ENCODE measurements around the gene ADAM12. TPM values are rescaled to one million over a fixed set of nuclear protein-coding genes. Genes with fewer than 3 reads are reported as not detected.

ADAM12 gene
- total RNA-seq, 2 donors from 2014 or later, result under 0.01 to 0.52 TPM

GRCh38 chr10:126233182-126234148 is 154.8 kb downstream of the ADAM12 start:
- Histone ChIP-seq H3K27me3 (no peaks in the 10 kb centered on the region), H3K9me3 (no peaks in the 10 kb centered on the region), H3K4me3 (no peak overlapping the region), H3K36me3 (replicated peaks in 1 of 2; ENCODE audit: insufficient read depth in 1 of 2, low read depth in 2 of 2) (no peaks in the 10 kb centered on the region), H3K27ac (no peak overlapping the region), H3K4me1 (no peaks in the 10 kb centered on the region)
- intact Hi-C loops (cut with DNase I), result no loop called here
- no peak for TF ChIP-seq POLR2A (IDR thresholded peaks at IDR 0.05)
- no peak for TF ChIP-seq CTCF (IDR thresholded peaks at IDR 0.05)
- ATAC-seq, result no peak
- DNase-seq, result no peak
- WGBS, 2 donors, result 47 to 52% methylated on average over 15 of the region's 15 CpGs

GRCh38 chr10:126230587-126230986 is 157.7 kb downstream of the ADAM12 start:
- TF ChIP-seq CTCF (IDR thresholded peaks at IDR 0.05) (no peak), POLR2A (IDR thresholded peaks at IDR 0.05) (no peak)
- H3K4me3 ChIP-seq, result no peak overlapping the region
- 28 to 31% methylated on average over 2 of the region's 2 CpGs for WGBS, 2 donors
- no peaks in the 10 kb centered on the region for H3K27me3 ChIP-seq
- no peaks in the 10 kb centered on the region for H3K9me3 ChIP-seq
- no peak for ATAC-seq
- no peak overlapping the region for H3K27ac ChIP-seq
- no peaks in the 10 kb centered on the region for H3K4me1 ChIP-seq
- DNase-seq, result no peak
- no peaks in the 10 kb centered on the region for H3K36me3 ChIP-seq (replicated peaks in 1 of 2; ENCODE audit: insufficient read depth in 1 of 2, low read depth in 2 of 2)
- intact Hi-C loops (cut with DNase I), result no loop called here

GRCh38 chr10:126229686-126230085 is 158.6 kb downstream of the ADAM12 start:
- 73 to 78% methylated on average over 8 of the region's 8 CpGs for WGBS, 2 donors
- no peaks in the 10 kb centered on the region for H3K4me1 ChIP-seq
- H3K4me3 ChIP-seq, result no peak overlapping the region
- no peak overlapping the region for H3K27ac ChIP-seq
- no peaks in the 10 kb centered on the region for H3K9me3 ChIP-seq
- no peaks in the 10 kb centered on the region for H3K36me3 ChIP-seq (replicated peaks in 1 of 2; ENCODE audit: insufficient read depth in 1 of 2, low read depth in 2 of 2)
- no peaks in the 10 kb centered on the region for H3K27me3 ChIP-seq
- TF ChIP-seq CTCF (IDR thresholded peaks at IDR 0.05), result no peak
- TF ChIP-seq POLR2A (IDR thresholded peaks at IDR 0.05), result no peak
- no peak for DNase-seq
- no peak for ATAC-seq
- intact Hi-C loops (cut with DNase I), result no loop called here

- Histone ChIP-seq H3K27ac (no peak overlapping the region), H3K9me3 (no peaks in the 10 kb centered on the region), H3K36me3 (replicated peaks in 1 of 2; ENCODE audit: insufficient read depth in 1 of 2, low read depth in 2 of 2) (no peaks in the 10 kb centered on the region), H3K4me3 (no peak overlapping the region), H3K4me1 (no peaks in the 10 kb centered on the region), H3K27me3 (no peaks in the 10 kb centered on the region)
- ATAC-seq (no peak), DNase-seq (no peak)
- WGBS, 2 donors, result 53 to 89% methylated on average over 2 of the region's 2 CpGs
- intact Hi-C loops (cut with DNase I), result no loop called here
- no peak for TF ChIP-seq POLR2A (IDR thresholded peaks at IDR 0.05)
- TF ChIP-seq CTCF (IDR thresholded peaks at IDR 0.05), result no peak
Measured at GRCh38 chr10:126227762-126228134, 160.5 kb downstream of the ADAM12 start.
